ENCODE measurements around the gene PLTP.
A peak's percentile ranks its signal among the peaks of the same experiment; 100 is the strongest.

PLTP gene

DNA sequence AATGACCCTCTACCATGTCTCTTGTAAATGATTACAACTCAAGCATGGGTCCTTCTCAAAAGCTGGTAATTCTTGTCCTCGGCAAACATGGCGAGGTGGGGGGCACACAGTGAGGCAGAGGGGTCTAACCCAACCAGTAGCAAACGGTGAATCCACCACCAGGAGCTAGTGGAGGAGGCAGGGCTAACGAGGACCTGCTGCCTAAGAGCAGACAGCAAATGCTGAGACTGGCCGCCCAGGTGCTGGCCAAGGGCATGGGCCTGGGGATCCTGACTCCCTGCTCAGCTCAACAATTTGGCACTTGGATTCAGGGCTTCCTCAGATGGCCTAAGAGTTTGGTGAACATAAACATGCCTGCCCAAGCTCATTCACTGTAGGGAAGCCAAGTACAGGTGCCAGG is 40.9 kb upstream of the PLTP start:
- Histone ChIP-seq H3K36me3 (peaks cover 87 to 100% (median 98%) of the 10 kb centered on the region in 11 experiments), H3K4me2 (no peak overlapping the region)

DNA sequence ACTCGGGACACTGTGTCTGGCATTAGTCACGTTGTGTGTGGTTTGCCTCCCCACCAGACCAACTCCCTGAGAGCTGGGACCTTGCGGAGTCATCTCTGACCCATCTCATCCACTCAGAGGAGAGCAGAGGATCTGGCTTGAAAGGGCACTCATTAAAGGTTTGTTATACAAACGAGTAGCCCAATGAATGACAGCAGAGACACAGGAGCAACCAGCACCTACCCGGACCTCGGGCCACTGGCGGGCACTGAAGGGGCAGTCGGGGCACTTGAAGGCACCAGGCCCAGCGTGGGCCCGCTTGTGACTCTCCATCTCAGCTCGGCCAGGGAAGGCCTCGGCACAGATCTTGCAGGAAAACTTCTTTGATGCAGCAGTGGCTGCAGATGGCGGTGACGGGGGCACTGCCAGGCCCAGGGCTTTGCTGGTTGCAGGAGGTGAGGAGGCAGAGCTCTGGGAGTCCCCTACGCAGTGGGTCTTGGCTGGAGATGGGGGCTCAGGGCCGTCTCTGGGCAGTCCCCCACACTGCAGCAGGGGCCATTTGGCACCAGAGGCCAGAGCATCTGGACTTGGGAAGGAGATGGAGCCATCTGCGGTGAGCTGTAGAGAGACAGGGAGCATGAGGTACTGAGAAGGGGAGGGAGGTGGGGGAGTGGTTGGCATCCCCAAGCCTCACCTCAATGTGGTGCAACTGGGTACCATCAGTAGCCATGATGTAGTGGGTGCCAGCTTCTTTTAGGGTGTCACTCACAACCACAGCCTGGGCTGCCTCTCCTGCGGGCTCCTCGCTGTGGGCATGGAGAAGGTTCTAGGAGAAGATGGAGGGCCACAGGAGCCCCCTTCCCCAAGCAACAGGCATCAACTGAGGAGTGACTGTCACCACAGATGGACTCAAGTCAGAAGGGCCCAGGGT is 40.2 kb upstream of the PLTP start:
- H3K4me1 ChIP-seq, result peaks cover 5 to 17% (median 15%) of the 10 kb centered on the region in 10 experiments; a peak in 19 of 20 replicates
- H4K20me1 ChIP-seq, result peaks cover 0 to 69% (median 31%) of the 10 kb centered on the region in 11 experiments; a peak in 18 of 22 replicates
- no peak overlapping the region for H3K9ac ChIP-seq
- H3K36me3 ChIP-seq, result peaks cover 87 to 100% (median 98%) of the 10 kb centered on the region in 11 experiments
- H3K27me3 ChIP-seq, result no peaks in the 10 kb centered on the region
- no peaks in the 10 kb centered on the region for H3K9me3 ChIP-seq (replicated peaks in 1 of 11)
- no peak overlapping the region for H3K27ac ChIP-seq
- H3K4me3 ChIP-seq, result no peak overlapping the region
- no peak overlapping the region for H3K4me2 ChIP-seq
- no peak for TF ChIP-seq Cebpa-rat (IDR thresholded peaks at IDR 0.05)

More for the DNA sequence above, 40.9 kb upstream of the PLTP start:
- Histone ChIP-seq H3K4me3 (no peak overlapping the region), H3K9me3 (replicated peaks in 1 of 11) (no peaks in the 10 kb centered on the region), H4K20me1 (peaks cover 0 to 66% (median 26%) of the 10 kb centered on the region in 11 experiments; a peak in 18 of 22 replicates), H3K4me1 (peaks cover under 1 to 11% (median 9%) of the 10 kb centered on the region in 10 experiments; a peak in 16 of 20 replicates), H3K27me3 (no peaks in the 10 kb centered on the region), H3K9ac (no peak overlapping the region), H3K27ac (no peak overlapping the region)
- no peak for TF ChIP-seq Cebpa-rat (IDR thresholded peaks at IDR 0.05)

DNA sequence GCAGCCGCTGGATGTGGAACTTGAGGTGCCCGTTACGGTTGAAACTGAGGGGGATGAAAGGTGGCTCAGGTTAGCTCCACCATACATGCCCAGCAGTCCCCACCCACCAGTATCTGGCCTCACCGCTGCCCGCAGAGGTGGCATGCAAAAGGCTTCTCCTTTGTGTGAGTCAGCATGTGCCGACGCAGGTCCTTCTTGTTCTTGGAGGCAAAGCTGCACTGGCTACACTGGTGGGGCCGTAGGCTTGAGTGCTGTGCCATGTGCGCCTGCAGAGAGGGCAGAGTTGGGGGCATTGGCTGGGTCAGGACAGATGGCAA is 38.3 kb upstream of the PLTP start:
- no peaks in the 10 kb centered on the region for H3K9me3 ChIP-seq (replicated peaks in 1 of 11)
- H3K27ac ChIP-seq, result no peak overlapping the region
- peaks cover 88 to 100% (median 98%) of the 10 kb centered on the region in 11 experiments for H3K36me3 ChIP-seq
- no peak for TF ChIP-seq Cebpa-rat (IDR thresholded peaks at IDR 0.05)
- H3K4me2 ChIP-seq, result no peak overlapping the region
- H3K9ac ChIP-seq, result no peak overlapping the region
- H3K4me3 ChIP-seq, result no peak overlapping the region
- peaks cover 0 to 84% (median 43%) of the 10 kb centered on the region in 11 experiments; a peak in 18 of 22 replicates for H4K20me1 ChIP-seq
- H3K4me1 ChIP-seq, result peaks cover 13 to 36% (median 28%) of the 10 kb centered on the region in 10 experiments
- no peaks in the 10 kb centered on the region for H3K27me3 ChIP-seq

DNA sequence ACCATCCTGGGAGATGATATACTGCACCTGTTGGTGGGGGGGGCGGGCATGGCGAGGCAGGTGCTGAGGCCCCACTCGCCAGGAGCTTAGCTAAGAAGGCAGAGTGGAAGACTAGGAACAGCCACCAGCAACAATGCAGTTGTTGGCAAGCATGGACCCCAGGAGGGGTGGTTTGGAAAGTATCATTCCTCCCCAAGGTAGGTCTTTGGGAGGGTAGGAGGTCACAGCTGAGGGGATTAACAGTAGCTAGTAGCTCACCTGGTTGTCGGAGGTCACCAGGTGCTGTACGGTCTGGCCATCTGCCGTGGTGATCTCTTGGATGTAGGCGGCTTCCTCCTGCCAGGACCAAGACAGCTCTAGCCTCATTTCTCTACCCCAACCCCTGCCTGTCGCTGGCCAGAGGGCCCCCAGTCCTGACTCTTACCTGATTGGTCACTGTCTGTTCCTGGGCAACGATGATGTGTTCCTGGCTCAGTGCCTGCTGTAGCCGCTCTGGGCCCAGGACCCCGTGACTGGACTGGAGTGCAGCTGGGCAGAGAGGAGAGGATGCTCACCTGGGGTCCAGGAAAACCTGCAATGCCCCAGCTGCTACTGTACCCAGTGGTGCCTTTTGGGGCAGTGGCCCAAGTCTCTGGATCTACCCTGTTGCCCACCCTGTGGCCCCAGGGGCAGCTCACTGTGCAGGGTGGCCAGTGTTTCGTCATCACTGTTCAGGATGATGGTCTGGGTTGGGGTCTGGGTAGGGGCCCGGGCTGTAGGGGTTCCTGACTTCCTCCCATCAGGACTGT is 37.8 kb upstream of the PLTP start:
- peaks cover 13 to 41% (median 31%) of the 10 kb centered on the region in 10 experiments for H3K4me1 ChIP-seq
- H3K9me3 ChIP-seq (replicated peaks in 1 of 11), result no peaks in the 10 kb centered on the region
- no peak overlapping the region for H3K4me2 ChIP-seq
- H3K27ac ChIP-seq, result no peak overlapping the region
- H3K4me3 ChIP-seq, result no peak overlapping the region
- peaks cover 0 to 87% (median 43%) of the 10 kb centered on the region in 11 experiments; a peak in 18 of 22 replicates for H4K20me1 ChIP-seq
- H3K36me3 ChIP-seq, result peaks cover 93 to 100% (median 98%) of the 10 kb centered on the region in 11 experiments
- H3K9ac ChIP-seq, result 0 out of 22 replicates have a peak overlapping the region, but pooled peaks of 1 of the 11 experiments have one; percentile 8
- no peak for TF ChIP-seq Cebpa-rat (IDR thresholded peaks at IDR 0.05)
- H3K27me3 ChIP-seq, result no peaks in the 10 kb centered on the region

DNA sequence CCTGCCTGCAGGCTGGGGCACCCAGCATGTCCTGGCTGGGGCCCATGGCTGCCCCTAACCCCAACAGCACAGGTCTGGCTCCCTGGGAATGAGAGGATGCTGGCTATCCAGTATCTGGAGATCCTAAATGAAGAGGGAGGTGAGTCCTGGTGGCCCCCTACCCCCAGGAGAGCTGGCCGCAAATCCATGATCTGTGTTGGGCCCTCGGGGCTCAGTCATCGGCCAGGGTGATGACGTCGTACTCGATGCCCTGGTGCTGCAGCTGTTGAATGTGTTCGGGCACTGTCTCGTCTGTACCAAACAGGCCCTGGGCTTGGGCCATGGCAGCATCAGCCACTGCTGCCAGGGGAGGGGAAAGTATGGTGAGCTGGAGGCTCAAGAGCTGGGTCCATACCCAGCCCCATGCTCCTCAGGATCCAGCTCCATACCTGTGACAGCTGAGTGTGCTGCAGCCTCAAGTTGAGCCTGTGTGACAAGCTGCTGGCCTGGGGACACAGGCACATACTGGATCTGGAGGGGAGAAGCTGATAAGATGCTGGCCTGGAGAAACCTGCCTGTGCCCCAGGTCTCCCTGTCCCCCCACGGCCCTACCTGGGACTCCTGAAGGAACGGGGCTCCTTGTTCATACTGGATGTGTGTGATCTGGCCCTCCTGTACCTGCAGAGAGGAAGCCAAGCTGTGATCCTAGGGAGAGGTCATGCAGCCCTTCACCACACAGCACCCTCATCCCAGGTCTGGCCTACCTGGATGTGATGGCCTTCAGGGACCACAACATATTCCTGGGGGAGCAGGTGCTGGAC is 37.0 kb upstream of the PLTP start:
- peak overlapping the region in 9 of 11 experiments; percentile 32 to 72 (median 60); a peak in 11 of 22 replicates for H3K9ac ChIP-seq
- TF ChIP-seq Cebpa-rat (IDR thresholded peaks at IDR 0.05), result no peak
- H3K4me2 ChIP-seq, result peak overlapping the region in 5 of 11 experiments; percentile 4 to 38 (median 15); a peak in 5 of 22 replicates
- peaks cover 0 to 90% (median 43%) of the 10 kb centered on the region in 11 experiments; a peak in 18 of 22 replicates for H4K20me1 ChIP-seq
- no peaks in the 10 kb centered on the region for H3K27me3 ChIP-seq
- peak overlapping the region in 8 of 11 experiments; percentile 10 to 87 (median 74); a peak in 8 of 22 replicates for H3K27ac ChIP-seq
- H3K36me3 ChIP-seq, result peaks cover 98 to 100% (median 99%) of the 10 kb centered on the region in 11 experiments
- peaks cover 13 to 49% (median 31%) of the 10 kb centered on the region in 10 experiments for H3K4me1 ChIP-seq
- H3K4me3 ChIP-seq, result no peak overlapping the region
- no peaks in the 10 kb centered on the region for H3K9me3 ChIP-seq (replicated peaks in 1 of 11)

DNA sequence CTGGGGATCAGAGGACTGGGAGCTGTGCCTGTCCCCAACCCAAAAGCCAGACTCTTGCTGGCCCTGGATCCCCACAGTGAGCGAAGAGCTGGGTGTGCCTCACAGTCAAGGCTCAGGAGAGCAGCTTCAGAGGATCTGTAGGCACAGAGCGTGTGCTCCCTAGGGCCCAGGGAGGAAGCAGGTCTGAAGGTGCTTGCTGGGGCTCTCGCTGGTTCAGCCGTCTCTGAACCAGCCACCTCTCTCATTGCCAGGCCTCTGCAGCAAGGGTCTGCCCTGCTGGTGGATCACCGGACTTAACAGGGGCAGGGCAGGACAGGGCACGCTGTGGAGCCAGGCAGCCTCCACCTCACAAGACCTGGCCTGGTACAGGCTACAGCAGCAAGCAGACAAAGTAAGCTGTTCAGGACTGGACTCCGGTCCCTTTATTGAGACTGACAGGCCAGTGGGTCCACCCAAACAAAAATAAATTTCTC is 36.3 kb upstream of the PLTP start:
- H3K4me3 ChIP-seq, result no peak overlapping the region
- H3K4me1 ChIP-seq, result peaks cover 13 to 56% (median 31%) of the 10 kb centered on the region in 10 experiments
- peak overlapping the region in 9 of 11 experiments; percentile 10 to 87 (median 71); a peak in 13 of 22 replicates for H3K27ac ChIP-seq
- H3K27me3 ChIP-seq, result no peaks in the 10 kb centered on the region
- H3K9me3 ChIP-seq (replicated peaks in 1 of 11), result no peaks in the 10 kb centered on the region
- peak overlapping the region in 6 of 11 experiments; percentile 4 to 60 (median 22); a peak in 7 of 22 replicates for H3K4me2 ChIP-seq
- H3K36me3 ChIP-seq, result peaks cover 98 to 100% (median 99%) of the 10 kb centered on the region in 11 experiments
- H3K9ac ChIP-seq, result peak overlapping the region; percentile 31 to 72 (median 51); a peak in 17 of 22 replicates
- H4K20me1 ChIP-seq, result peaks cover 0 to 83% (median 43%) of the 10 kb centered on the region in 11 experiments; a peak in 18 of 22 replicates
- no peak for TF ChIP-seq Cebpa-rat (IDR thresholded peaks at IDR 0.05)

DNA sequence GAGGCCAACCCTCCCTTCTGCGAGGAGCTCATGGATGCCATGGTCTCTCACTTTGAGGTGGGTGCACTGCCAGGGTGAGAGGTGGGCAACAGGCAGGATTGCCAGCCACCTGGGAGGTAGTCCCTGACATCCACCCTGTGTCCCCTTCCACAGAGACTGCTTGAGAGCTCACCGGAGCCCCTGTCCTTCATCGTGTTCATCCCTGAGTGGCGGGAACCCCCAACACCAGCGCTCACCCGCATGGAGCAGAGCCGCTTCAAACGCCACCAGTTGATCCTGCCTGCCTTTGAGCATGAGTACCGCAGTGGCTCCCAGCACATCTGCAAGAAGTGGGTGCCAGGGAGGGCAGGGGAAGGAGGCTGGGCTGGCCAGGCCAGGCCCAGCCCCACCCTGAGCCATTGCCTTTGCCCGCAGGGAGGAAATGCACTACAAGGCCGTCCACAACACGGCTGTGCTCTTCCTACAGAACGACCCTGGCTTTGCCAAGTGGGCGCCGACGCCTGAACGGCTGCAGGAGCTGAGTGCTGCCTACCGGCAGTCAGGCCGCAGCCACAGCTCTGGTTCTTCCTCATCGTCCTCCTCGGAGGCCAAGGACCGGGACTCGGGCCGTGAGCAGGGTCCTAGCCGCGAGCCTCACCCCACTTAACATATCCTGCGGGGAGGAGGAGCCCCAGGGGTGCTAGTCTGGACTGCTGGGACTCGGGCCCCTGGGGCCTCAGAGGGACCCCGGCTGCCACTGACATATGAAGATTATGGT is 35.3 kb upstream of the PLTP start:
- no peak overlapping the region for H3K4me3 ChIP-seq
- peaks cover 98 to 100% (median 99%) of the 10 kb centered on the region in 11 experiments for H3K36me3 ChIP-seq
- TF ChIP-seq Cebpa-rat (IDR thresholded peaks at IDR 0.05), result no peak
- peak overlapping the region in 10 of 11 experiments; percentile 2 to 72 (median 58); a peak in 12 of 22 replicates for H3K9ac ChIP-seq
- peaks cover 13 to 57% (median 31%) of the 10 kb centered on the region in 10 experiments for H3K4me1 ChIP-seq
- peaks cover 0 to 76% (median 40%) of the 10 kb centered on the region in 11 experiments; a peak in 18 of 22 replicates for H4K20me1 ChIP-seq
- peak overlapping the region in 9 of 11 experiments; percentile 59 to 87 (median 71); a peak in 16 of 22 replicates for H3K27ac ChIP-seq
- H3K27me3 ChIP-seq, result no peaks in the 10 kb centered on the region
- H3K9me3 ChIP-seq (replicated peaks in 1 of 11), result no peaks in the 10 kb centered on the region
- H3K4me2 ChIP-seq, result peak overlapping the region in 7 of 11 experiments; percentile 20 to 76 (median 69); a peak in 10 of 22 replicates
